Prostate gland (tissue), 2 donors: Measurements from ENCODE around the gene B3GNT7. TPM values are rescaled to one million over a fixed set of nuclear protein-coding genes. Genes with fewer than 3 reads are reported as not detected.

Source experiments
- DNase-seq: peaks from one replicate; pipeline ENCODE4 v3.0.0-alpha.2; 2019; ENCODE audit warnings: low spot score
- H3K27ac ChIP-seq, 2 donors: fragments of 200-600 bp; sonication (generic); 2 replicates each; pipeline ENCODE4 v1.5.1; 2017 to 2019
- H3K27me3 ChIP-seq: fragments of 200-600 bp; sonication (generic); replicated peaks from 2 replicates; pipeline ENCODE4 v1.5.1; 2019; ENCODE audit not compliant: insufficient read depth
- H3K36me3 ChIP-seq, 2 donors: fragments of 200-600 bp; sonication (generic); 1 replicate in 1 of 2; 2 replicates in 1 of 2; pipeline versions ENCODE4 v1.5.1 to v1.8.1; 2017 to 2019
- H3K4me1 ChIP-seq: fragments of 200-600 bp; sonication (generic); replicated peaks from 2 replicates; pipeline ENCODE4 v1.5.1; 2019
- H3K4me3 ChIP-seq, 2 donors: fragments of 200-600 bp; sonication (generic); 2 replicates each; pipeline ENCODE4 v1.5.1; 2017 to 2019
- H3K9me3 ChIP-seq: fragments of 200-600 bp; sonication (generic); 2 replicates; pipeline ENCODE4 v1.5.1; 2017
- CTCF ChIP-seq, 4 experiments: fragments of 200-600 bp in 2 of 4; fragments of 450-650 bp in 2 of 4; sonication (generic) in 2 of 4; IDR thresholded peaks; 1 replicate in 3 of 4; 2 replicates in 1 of 4; pipeline ENCODE4 v1.5.1; 2016 to 2019; ENCODE audit warnings: antibody characterized with exemption in 4 of 4, mild to moderate bottlenecking in 2 of 4, moderate library complexity in 2 of 4
- POLR2A ChIP-seq: fragments of 450-650 bp; IDR thresholded peaks from one replicate; pipeline ENCODE4 v1.6.1; 2016; ENCODE audit warnings: antibody characterized with exemption, mild to moderate bottlenecking
- POLR2AphosphoS5 ChIP-seq: sonication (generic); formaldehyde crosslinking; IDR thresholded peaks from one replicate; pipeline ENCODE4 v1.6.1; 2017; ENCODE audit warnings: antibody characterized with exemption
- WGBS: methylation state at CpG from one replicate; pipeline ENCODE4 v1.1.5; 2018; 5-methylcytosine and 5-hydroxymethylcytosine counted together
- intact Hi-C: fragments of 100-400 bp; cut with DNase I; formaldehyde crosslinking; loops from one replicate; pipeline ENCODE4 v1.14.2; 2022
- total RNA-seq, 2 donors: library from RNA; depleted of rRNA; stranded (reverse); fragments of >200 nt; gene quantifications; one replicate each; pipeline ENCODE4 v1.1.0, GENCODE V29; 2016

B3GNT7 gene
- total RNA-seq, 2 donors from 2014 or later, result 2.1 to 7.4 TPM

- intact Hi-C loops, result no loop called here
These were observed 23.5 kb downstream of the B3GNT7 start for GRCh38 chr2:231418820-231419640.

DNA sequence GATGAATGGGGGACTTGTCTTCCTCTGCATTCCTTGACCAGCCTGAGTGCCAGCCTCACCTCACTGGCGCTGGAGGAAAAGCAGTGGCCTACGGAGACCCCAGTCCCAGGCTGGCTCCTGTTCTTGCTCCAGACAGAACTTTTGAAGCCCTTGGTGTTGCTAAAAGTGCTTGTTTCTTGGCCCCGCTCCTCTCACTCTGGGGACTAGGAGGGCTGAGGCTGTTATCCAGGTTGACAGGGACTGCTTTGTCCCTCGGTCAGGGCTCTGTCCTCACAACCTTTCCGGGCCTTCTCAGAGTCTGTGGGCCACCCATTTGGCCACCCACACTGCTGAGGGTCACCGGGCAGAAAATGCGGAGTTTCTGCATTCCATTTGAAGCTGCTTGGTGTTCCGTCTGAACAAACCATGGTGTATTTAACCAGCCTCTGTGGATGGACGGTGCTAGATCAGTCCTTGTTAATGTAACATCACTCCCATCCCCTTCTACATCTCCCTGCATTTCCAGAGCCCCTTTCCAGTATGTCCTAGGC lies 25.6 kb downstream of the B3GNT7 start:
- Histone ChIP-seq H3K27me3 (no peaks in the 10 kb centered on the region), H3K9me3 (no peaks in the 10 kb centered on the region), H3K4me1 (no peaks in the 10 kb centered on the region), H3K36me3 (no peaks in the 10 kb centered on the region), H3K4me3 (no peak overlapping the region), H3K27ac (no peak overlapping the region)
- intact Hi-C loops, result no loop called here
- 64% methylated on average over 9 of the region's 9 CpGs for WGBS
- no peak for DNase-seq
- no peak for TF ChIP-seq CTCF (IDR thresholded peaks at IDR 0.05)
- no peak for TF ChIP-seq POLR2A
- TF ChIP-seq POLR2AphosphoS5, result no peak

More at GRCh38 chr2:231418820-231419640, 23.5 kb downstream of the B3GNT7 start:
- H3K36me3 ChIP-seq, result no peaks in the 10 kb centered on the region
- no peak overlapping the region for H3K27ac ChIP-seq
- DNase-seq, result no peak
- no peaks in the 10 kb centered on the region for H3K27me3 ChIP-seq
- WGBS, result 85% methylated on average over 26 of the region's 26 CpGs
- H3K4me3 ChIP-seq, result no peak overlapping the region
- no peaks in the 10 kb centered on the region for H3K4me1 ChIP-seq
- TF ChIP-seq POLR2A (no peak), POLR2AphosphoS5 (no peak), CTCF (IDR thresholded peaks at IDR 0.05) (no peak)
- no peaks in the 10 kb centered on the region for H3K9me3 ChIP-seq

- 89% methylated on average over 2 of the region's 2 CpGs for WGBS
- no peak for DNase-seq
- Histone ChIP-seq H3K27ac (no peak overlapping the region), H3K9me3 (no peaks in the 10 kb centered on the region), H3K27me3 (no peaks in the 10 kb centered on the region), H3K4me1 (no peaks in the 10 kb centered on the region), H3K4me3 (no peak overlapping the region), H3K36me3 (no peaks in the 10 kb centered on the region)
- intact Hi-C loops, result no loop called here
- TF ChIP-seq POLR2A, result no peak
- no peak for TF ChIP-seq POLR2AphosphoS5
- TF ChIP-seq CTCF (IDR thresholded peaks at IDR 0.05), result no peak
These were observed 26.5 kb downstream of the B3GNT7 start for GRCh38 chr2:231422056-231422455.

GRCh38 chr2:231423176-231423575 lies 27.7 kb downstream of the B3GNT7 start:
- TF ChIP-seq POLR2A (no peak), CTCF (IDR thresholded peaks at IDR 0.05) (no peak), POLR2AphosphoS5 (no peak)
- no peaks in the 10 kb centered on the region for H3K36me3 ChIP-seq
- H3K27me3 ChIP-seq, result no peaks in the 10 kb centered on the region
- WGBS, result 92% methylated on average over 10 of the region's 10 CpGs
- no peak for DNase-seq
- H3K9me3 ChIP-seq, result no peaks in the 10 kb centered on the region
- no peak overlapping the region for H3K27ac ChIP-seq
- no peaks in the 10 kb centered on the region for H3K4me1 ChIP-seq
- intact Hi-C loops, result no loop called here
- H3K4me3 ChIP-seq, result no peak overlapping the region
